Mucosa of descending colon (tissue), 3 donors: Measurements from ENCODE around the gene PCDHGA7. TPM values are rescaled to one million over a fixed set of nuclear protein-coding genes. Genes with fewer than 3 reads are reported as not detected.
"Not testable (repeated sequence)": the region's sequence is repeated elsewhere in the genome, so short reads cannot be mapped to it uniquely, and the experiment has no call there.

Source experiments
- ATAC-seq: fragments of 200-7000 bp; cut with Tn5 transposase; one replicate; pipeline ENCODE4 v1.9.1; 2020; ENCODE audit warnings: mild to moderate bottlenecking, moderate library complexity
- DNase-seq, 3 donors: peaks; one replicate each; pipeline ENCODE4 v3.0.0-alpha.2; 2020
- H3K36me3 ChIP-seq: fragments of 200-600 bp; one replicate; pipeline ENCODE4 v1.8.0; 2021; ENCODE audit warnings: low read depth, mild to moderate bottlenecking
- H3K4me1 ChIP-seq: fragments of 200-600 bp; one replicate; pipeline ENCODE4 v1.8.0; 2021; ENCODE audit warnings: low read depth, mild to moderate bottlenecking
- H3K4me3 ChIP-seq: fragments of 200-600 bp; one replicate; pipeline ENCODE4 v1.8.0; 2021; ENCODE audit warnings: mild to moderate bottlenecking
- H3K9me3 ChIP-seq: fragments of 200-600 bp; one replicate; pipeline ENCODE4 v1.8.0; 2021; ENCODE audit warnings: mild to moderate bottlenecking
- CTCF ChIP-seq: fragments of 200-600 bp; IDR thresholded peaks from one replicate; pipeline ENCODE4 v1.8.0; 2022; ENCODE audit warnings: antibody characterized with exemption, mild to moderate bottlenecking
- intact Hi-C, 2 donors: fragments of 100-400 bp; cut with DNase I in 1 of 2; cut with micrococcal nuclease in 1 of 2; formaldehyde crosslinking; loops; one replicate each; pipeline versions ENCODE4 v1.11.0 to v1.11.1; 2022; cut with DNase I, micrococcal nuclease
- total RNA-seq, 3 donors: library from RNA; stranded (reverse); fragmentation: NEBNext Ultra II Directional in 2 of 3; extraction: Animal tissue kit (Norgen Biotek cat#: 25700) in 2 of 3; gene quantifications; one replicate each; pipeline versions ENCODE4 v1.2.1 to v1.2.4, GENCODE V29; 2021 to 2023
- donor health status: DM: no; HTN: no; CAD: no; lungs with moderate emphysema.
- donor health status: DM: no; HTN: no; CAD: no.
- donor health status: DM: no; HTN: yes; CAD: no.

The PCDHGA7 gene
- total RNA-seq, 3 donors from 2014 or later, result 1.0 to 5.6 (median 1.7) TPM

- peak; percentile 48 to 58 (median 57) for DNase-seq
- H3K4me3 ChIP-seq, H3K36me3 ChIP-seq, intact Hi-C loops, H3K4me1 ChIP-seq: not testable (repeated sequence)
- ATAC-seq, result peak; percentile 86
- peak; percentile 22 for TF ChIP-seq CTCF
- peaks cover 92% of the 10 kb centered on the region for H3K9me3 ChIP-seq
Observed at GRCh38 chr5:141407790-141408505, 25.4 kb downstream of the PCDHGA7 start, which contains the start of gene PCDHGB6. TSS of gene PCDHGB6 (plus strand) at chr5:141408021. CDS start at chr5:141408203, 182 bp downstream.

DNA sequence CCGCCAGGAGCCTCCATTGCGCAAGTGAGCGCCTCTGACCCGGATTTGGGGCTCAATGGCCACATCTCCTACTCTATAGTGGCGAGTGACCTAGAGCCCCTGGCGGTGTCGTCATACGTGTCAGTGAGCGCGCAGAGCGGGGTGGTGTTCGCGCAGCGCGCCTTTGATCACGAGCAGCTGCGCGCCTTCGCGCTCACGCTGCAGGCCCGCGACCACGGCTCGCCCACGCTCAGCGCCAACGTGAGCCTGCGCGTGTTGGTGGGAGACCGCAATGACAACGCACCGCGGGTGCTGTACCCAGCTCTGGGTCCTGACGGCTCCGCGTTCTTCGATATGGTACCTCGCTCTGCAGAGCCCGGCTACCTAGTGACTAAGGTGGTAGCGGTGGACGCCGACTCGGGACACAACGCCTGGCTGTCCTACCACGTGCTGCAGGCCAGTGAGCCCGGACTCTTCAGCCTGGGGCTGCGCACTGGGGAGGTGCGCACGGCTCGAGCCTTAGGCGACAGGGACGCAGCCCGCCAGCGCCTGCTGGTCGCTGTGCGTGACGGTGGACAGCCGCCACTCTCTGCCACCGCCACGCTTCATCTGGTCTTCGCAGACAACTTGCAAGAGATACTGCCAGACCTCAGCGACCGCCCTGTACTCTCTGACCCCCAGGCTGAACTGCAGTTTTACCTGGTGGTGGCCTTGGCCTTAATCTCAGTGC lies 27.2 kb downstream of the PCDHGA7 start:
- H3K36me3 ChIP-seq, result no peaks in the 10 kb centered on the region
- intact Hi-C loops, result no loop called here
- ATAC-seq, result no peak
- no peaks in the 10 kb centered on the region for H3K4me1 ChIP-seq
- no peak for TF ChIP-seq CTCF
- H3K4me3 ChIP-seq, result no peak overlapping the region
- peaks cover 92% of the 10 kb centered on the region for H3K9me3 ChIP-seq
- DNase-seq, result peak in 1 of 3 donors; percentile 36

DNA sequence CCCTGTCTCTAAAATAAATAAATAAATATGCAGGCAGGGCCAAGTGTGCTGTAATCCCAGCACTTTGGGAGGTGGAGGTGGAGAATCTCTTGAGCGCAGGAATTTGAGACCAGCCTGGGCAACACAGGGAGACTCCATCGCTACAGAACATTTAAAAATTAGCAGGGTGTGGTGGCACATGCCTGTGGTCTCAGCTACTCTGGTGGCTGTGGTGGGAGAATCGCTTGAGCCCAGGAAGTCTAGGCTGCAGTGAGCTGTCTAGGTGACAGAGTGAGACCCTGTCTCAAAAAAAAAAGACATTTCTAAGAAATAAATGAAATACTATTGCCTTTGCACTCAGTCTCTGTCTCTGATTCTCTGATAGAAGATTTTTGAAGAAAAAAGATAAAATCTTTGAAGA lies 29.0 kb downstream of the PCDHGA7 start:
- TF ChIP-seq CTCF, result no peak
- H3K4me1 ChIP-seq, result no peaks in the 10 kb centered on the region
- intact Hi-C loops, result no loop called here
- H3K9me3 ChIP-seq, result peaks cover 91% of the 10 kb centered on the region
- H3K36me3 ChIP-seq, result no peaks in the 10 kb centered on the region
- ATAC-seq, result no peak
- no peak for DNase-seq
- H3K4me3 ChIP-seq, result no peak overlapping the region

DNA sequence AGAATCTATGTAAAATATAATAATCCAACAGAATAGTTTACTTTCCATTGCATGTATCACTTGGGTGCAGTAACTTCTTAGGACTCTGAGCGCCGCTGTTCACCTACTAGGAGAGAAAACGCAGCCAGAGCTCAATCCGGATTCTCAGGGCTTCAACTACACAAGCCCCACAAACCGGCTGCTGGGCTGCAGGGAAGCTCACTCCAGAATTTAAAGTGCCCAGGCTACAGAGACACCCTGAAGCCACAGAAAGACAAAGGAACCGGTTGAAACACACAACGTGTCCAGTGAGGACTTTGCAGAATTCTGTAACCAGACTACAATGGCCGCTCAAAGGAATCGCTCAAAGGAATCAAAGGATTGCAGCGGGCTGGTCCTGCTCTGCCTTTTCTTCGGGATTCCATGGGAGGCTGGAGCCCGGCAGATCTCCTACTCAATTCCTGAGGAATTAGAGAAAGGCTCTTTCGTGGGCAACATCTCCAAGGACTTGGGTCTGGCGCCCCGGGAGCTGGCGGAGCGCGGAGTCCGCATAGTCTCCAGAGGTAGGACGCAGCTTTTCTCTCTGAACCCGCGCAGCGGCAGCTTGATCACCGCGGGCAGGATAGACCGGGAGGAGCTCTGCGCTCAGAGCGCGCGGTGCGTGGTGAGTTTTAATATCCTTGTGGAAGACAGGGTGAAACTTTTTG lies 30.5 kb downstream of the PCDHGA7 start, which contains the start of gene PCDHGA10:
TSS of gene PCDHGA10 (plus strand) at position 134 of the 686 bp plus-strand sequence. CDS start at position 323, 189 bp downstream.
- Histone ChIP-seq H3K9me3 (peaks cover 92% of the 10 kb centered on the region), H3K36me3 (no peaks in the 10 kb centered on the region), H3K4me3 (no peak within 1 kb of the TSS), H3K4me1 (no peaks in the 10 kb centered on the region)
- peak; percentile 41 to 72 (median 59) for DNase-seq
- intact Hi-C loops, result no loop called here
- no peak for TF ChIP-seq CTCF
- peak; percentile 84 for ATAC-seq

DNA sequence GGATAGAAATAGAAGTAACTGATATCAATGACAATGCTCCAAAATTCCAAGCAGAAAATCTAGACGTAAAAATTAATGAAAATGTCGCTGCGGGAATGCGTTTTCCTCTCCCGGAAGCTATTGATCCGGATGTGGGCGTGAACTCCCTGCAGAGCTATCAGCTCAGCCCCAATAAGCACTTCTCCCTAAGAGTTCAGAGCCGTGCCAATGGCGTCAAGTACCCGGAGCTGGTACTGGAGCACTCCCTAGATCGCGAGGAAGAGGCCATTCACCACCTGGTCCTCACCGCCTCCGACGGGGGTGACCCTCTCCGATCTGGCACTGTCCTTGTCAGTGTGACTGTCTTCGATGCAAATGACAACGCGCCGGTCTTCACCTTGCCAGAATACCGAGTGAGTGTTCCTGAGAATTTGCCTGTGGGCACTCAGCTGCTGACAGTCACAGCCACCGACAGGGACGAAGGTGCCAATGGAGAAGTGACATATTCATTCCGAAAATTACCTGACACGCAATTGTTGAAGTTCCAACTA lies 31.1 kb downstream of the PCDHGA7 start:
- DNase-seq (peak in 1 of 3 donors; percentile 27), ATAC-seq (peak; percentile 28)
- no peaks in the 10 kb centered on the region for H3K4me1 ChIP-seq
- no peaks in the 10 kb centered on the region for H3K36me3 ChIP-seq
- intact Hi-C loops, result no loop called here
- H3K4me3 ChIP-seq, result no peak overlapping the region
- TF ChIP-seq CTCF, result no peak
- peaks cover 93% of the 10 kb centered on the region for H3K9me3 ChIP-seq

DNA sequence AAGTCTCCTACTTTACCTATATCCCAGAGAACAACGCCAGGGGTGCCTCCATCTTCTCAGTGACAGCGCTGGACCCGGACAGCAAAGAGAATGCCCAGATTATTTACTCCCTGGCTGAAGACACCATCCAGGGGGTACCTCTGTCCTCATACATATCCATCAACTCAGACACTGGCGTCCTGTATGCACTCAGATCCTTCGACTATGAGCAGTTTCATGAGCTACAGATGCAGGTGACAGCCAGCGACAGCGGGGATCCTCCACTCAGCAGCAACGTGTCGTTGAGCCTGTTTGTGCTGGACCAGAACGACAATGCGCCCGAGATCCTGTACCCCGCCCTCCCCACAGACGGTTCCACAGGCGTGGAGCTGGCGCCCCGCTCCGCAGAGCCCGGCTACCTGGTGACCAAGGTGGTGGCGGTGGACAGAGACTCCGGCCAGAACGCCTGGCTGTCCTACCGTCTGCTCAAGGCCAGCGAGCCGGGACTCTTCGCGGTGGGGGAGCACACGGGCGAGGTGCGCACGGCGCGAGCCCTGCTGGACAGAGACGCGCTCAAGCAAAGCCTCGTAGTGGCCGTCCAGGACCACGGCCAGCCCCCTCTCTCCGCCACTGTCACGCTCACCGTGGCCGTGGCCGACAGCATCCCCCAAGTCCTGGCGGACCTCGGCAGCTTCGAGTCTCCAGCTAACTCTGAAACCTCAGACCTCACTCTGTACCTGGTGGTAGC lies 32.2 kb downstream of the PCDHGA7 start:
- peaks cover 93% of the 10 kb centered on the region for H3K9me3 ChIP-seq
- H3K4me3 ChIP-seq, ATAC-seq, H3K4me1 ChIP-seq, intact Hi-C loops, H3K36me3 ChIP-seq: not testable (repeated sequence)
- DNase-seq, result peak in 1 of 3 donors; percentile 19

- H3K4me3 ChIP-seq, H3K4me1 ChIP-seq, intact Hi-C loops, ATAC-seq, H3K36me3 ChIP-seq: not testable (repeated sequence)
- H3K9me3 ChIP-seq, result peaks cover 93% of the 10 kb centered on the region
- peak in 1 of 3 donors; percentile 41 for DNase-seq
Observed at GRCh38 chr5:141415275-141415618, 32.7 kb downstream of the PCDHGA7 start.
